GM08714 (cell line): ENCODE data around the gene SLC37A1.
"Not testable (repeated sequence)": the region's sequence is repeated elsewhere in the genome, so short reads cannot be mapped to it uniquely, and the experiment has no call there.

ENCODE experiments used
- H3K4me3 ChIP-seq: fragments of 200-500 bp; sonication (Bioruptor generic); 2 replicates; pipeline ENCODE4 v1.5.1; 2014; ENCODE audit warnings: mild to moderate bottlenecking, low read length, inconsistent platforms
- ZNF274 ChIP-seq: IDR thresholded peaks from 2 replicates; pipeline ENCODE4 v1.6.1; 2012; ENCODE audit warnings: mild to moderate bottlenecking, low read depth, low read length

SLC37A1 gene

DNA sequence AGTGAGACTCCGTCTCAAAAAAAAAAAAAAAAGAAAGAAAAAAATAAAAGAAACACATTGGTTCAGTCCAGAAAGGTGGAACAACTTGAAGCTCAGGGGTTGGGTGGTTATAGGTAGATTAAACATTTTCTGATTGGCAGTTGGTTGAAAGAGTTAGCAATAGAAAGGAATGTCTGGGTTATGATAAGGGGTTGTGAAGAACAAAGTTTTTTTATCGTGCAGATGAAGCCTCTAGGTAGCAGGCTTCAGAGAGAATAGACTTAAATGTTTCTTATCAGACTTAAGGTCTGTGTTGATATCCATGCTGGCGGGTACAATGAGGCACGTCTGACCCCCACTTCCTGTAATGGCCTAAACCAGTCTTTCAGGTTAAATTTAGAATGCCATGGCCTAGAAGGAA lies 94.8 kb downstream of the SLC37A1 start:
- H3K4me3 ChIP-seq: no peak overlapping the region
- TF ChIP-seq ZNF274: no peak

DNA sequence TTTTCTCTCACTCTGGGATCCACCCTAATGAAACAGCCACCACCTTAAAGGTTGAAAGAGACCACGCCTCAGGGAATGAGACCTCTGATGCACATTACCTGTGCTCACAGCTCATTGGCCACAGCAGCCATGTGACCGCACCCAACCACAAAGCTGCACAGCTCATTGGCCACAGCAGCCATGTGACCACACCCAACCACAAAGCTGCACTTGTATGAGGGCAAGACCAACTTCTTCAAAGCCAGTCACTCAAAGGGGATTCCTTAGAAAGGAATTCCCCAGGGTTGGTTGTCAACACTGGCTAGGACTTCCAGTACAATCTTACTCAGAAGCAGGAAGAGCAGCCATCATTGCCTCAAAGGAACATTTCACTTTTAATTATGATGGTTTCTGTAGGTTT lies 96.2 kb downstream of the SLC37A1 start:
- no peak overlapping the region for H3K4me3 ChIP-seq
- no peak for TF ChIP-seq ZNF274

DNA sequence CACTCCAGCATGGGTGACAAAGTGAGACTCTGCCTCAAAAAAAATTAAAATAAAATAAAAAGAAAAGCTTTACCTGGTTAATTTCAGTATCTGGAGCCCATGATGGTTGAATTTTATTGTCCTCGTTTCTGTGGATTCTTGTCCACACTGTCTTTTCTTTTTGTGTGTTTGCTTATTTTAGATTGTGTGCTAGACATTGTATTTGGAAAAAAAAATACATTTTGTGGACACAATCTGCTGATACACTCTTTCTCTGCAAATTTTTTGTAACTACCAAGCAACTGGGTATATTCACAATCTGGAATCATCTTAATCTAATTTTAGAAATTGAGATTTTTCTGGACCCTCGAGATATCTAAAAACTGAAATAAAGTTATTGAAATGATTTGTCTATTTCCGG lies 98.2 kb downstream of the SLC37A1 start:
- no peak overlapping the region for H3K4me3 ChIP-seq
- TF ChIP-seq ZNF274: no peak

DNA sequence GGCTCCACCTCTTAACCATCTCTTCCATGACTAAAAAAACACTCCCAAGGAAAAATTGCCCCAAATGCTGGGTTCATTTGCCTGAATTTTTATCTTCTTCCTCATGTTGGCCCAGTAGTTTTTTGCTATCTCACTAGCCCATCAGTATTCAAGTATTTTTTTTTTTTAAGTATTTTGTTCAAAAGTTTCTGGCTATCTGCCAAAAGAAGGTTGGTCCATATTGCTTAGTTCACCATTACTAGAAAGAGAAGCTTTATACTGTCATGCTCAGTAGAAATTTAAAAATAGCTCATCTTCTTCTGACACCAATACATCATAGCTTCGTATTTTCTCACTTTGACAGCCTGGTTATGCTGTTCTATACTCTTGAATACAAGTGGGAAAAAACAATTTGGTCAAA lies 98.7 kb downstream of the SLC37A1 start:
- no peak for TF ChIP-seq ZNF274
- no peak overlapping the region for H3K4me3 ChIP-seq

DNA sequence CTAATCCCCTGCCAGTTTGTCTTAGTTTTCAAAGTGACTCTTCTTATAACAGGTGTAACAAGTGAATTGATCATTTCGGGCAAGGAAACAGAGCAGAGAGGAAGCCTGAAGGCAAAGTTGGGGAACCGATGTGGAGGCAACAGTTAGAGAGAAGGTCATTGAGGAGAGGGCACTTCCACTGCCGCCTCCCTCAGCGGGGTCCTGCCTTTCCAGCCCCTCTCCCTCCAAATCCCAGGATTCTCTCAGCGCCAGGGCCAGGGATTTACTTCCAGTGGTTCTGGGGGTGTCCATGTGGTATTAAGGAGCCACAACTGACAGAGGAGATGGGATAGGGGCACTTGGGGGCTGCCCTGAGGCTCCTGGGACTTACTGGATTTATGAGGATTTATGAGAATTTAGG lies 100.1 kb downstream of the SLC37A1 start:
- H3K4me3 ChIP-seq: no peak overlapping the region
- TF ChIP-seq ZNF274: no peak

DNA sequence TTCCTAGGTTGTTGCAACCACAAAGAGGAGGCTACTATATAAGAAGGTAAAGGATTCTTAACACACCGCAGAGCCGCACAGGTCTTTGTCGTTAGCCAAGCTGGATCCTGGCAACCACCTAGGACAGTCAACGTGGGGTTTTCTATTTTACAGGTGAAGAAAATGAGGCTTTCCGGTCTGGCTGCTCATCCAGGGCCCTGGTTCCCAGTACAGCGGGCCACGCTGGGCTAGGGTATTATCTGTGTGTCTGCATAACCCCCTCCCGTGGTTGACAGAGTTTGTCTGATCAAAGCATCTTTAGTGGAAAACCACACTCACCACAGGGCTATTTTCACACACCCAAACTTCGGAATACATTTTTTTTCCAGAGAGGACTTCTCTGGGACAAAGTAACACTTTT lies 100.7 kb downstream of the SLC37A1 start:
- TF ChIP-seq ZNF274: no peak
- H3K4me3 ChIP-seq: no peak overlapping the region

GRCh38 chr21:42614811-42615351 lies 101.2 kb downstream of the SLC37A1 start:
- no peak for TF ChIP-seq ZNF274

DNA sequence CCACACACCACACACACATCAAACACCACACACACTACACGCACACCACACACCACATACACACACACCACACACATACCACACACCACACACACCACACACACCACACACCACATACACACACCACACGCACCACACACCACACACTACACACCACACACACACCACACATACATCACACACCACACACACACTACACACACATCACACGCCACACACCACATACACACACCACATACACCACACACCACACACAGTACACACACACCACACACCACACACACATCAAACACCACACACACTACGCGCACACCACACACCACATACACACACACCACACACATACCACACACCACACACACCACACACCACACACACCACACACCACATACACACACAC lies 101.7 kb downstream of the SLC37A1 start:
- not testable (repeated sequence) for H3K4me3 ChIP-seq

More at GRCh38 chr21:42614811-42615351, 101.2 kb downstream of the SLC37A1 start:
- H3K4me3 ChIP-seq: no peak overlapping the region

DNA sequence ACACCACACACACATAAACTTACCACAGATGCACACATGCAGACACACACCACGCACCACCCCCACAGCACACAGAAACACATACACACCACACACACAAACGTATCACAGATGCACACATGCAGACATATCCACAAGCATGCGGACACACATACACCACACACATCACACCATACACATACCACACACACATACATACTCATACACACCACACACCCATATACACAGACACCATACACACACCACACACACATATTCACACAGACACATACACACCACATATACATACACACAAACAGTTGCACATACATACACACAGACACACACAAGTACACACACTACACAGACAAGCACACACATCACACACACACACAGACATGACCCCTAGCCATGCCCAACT lies 102.3 kb downstream of the SLC37A1 start:
- H3K4me3 ChIP-seq: no peak overlapping the region

GRCh38 chr21:42616446-42616845 lies 102.8 kb downstream of the SLC37A1 start:
- no peak for TF ChIP-seq ZNF274

More for the DNA sequence above, 102.3 kb downstream of the SLC37A1 start:
- TF ChIP-seq ZNF274: no peak

GRCh38 chr21:42616941-42617340 lies 103.3 kb downstream of the SLC37A1 start:
- H3K4me3 ChIP-seq: no peak overlapping the region
- no peak for TF ChIP-seq ZNF274

More at GRCh38 chr21:42616446-42616845, 102.8 kb downstream of the SLC37A1 start:
- no peak overlapping the region for H3K4me3 ChIP-seq

- no peak overlapping the region for H3K4me3 ChIP-seq
- no peak for TF ChIP-seq ZNF274
Observed at GRCh38 chr21:42617486-42617885, 103.8 kb downstream of the SLC37A1 start.

DNA sequence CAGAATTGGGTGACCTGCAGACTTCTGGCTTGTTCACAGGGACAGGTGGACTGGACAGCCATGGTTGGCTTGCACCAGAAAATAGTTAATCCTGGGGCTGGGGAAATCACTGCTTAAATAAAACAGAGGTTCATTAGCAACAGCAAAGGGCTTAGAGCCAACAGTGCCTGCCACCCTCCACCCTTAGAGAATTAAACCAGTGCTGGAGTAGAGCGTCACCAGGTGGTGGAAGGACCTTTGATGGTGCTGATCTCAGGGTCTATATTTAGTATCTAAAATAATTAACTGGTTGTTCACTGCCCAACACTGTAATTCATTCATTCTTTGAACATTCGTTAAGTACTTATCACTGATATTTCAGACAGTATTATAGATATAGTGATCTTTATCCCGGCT lies 105.1 kb downstream of the SLC37A1 start:
- no peak overlapping the region for H3K4me3 ChIP-seq
- no peak for TF ChIP-seq ZNF274

GRCh38 chr21:42619166-42619565 lies 105.5 kb downstream of the SLC37A1 start:
- no peak for TF ChIP-seq ZNF274
- no peak overlapping the region for H3K4me3 ChIP-seq

- no peak for TF ChIP-seq ZNF274
- no peak overlapping the region for H3K4me3 ChIP-seq
Observed at GRCh38 chr21:42619841-42620240, 106.2 kb downstream of the SLC37A1 start.

- no peak overlapping the region for H3K4me3 ChIP-seq
- no peak for TF ChIP-seq ZNF274
Observed at GRCh38 chr21:42621166-42621818, 107.6 kb downstream of the SLC37A1 start.
